K562 (cell line): ENCODE measurements around the gene TRIM31. TPM values are rescaled to one million over a fixed set of nuclear protein-coding genes. Genes with fewer than 3 reads are reported as not detected.

Source experiments
- AFF1 ChIP-seq, 2 experiments: fragments of 450-650 bp; IDR thresholded peaks; 2 replicates each; pipeline ENCODE4 v1.6.1; 2018; ENCODE audit warnings: mild to moderate bottlenecking in 2 of 2, low read depth in 1 of 2; ENCODE audit not compliant: partially characterized antibody in 2 of 2
- GTF2E2 ChIP-seq: fragments of 200-800 bp; sonication (Bioruptor generic); IDR thresholded peaks from 2 replicates; pipeline ENCODE4 v1.6.1; 2016; ENCODE audit warnings: missing genetic modification characterization, missing compliant biosample characterization
- KDM4B ChIP-seq, 2 experiments: fragments of 450-650 bp in 1 of 2; sonication (generic) in 1 of 2; IDR thresholded peaks; 2 replicates each; pipeline ENCODE4 v1.6.1; 2016 to 2017; ENCODE audit warnings: borderline replicate concordance in 2 of 2, antibody characterized with exemption in 1 of 2, low read depth in 1 of 2, mild to moderate bottlenecking in 1 of 2
- MTA1 ChIP-seq: fragments of 450-650 bp; IDR thresholded peaks from 2 replicates; pipeline ENCODE4 v1.6.1; 2017; ENCODE audit warnings: borderline replicate concordance
- ZZZ3 ChIP-seq: fragments of 450-650 bp; IDR thresholded peaks from 2 replicates; pipeline ENCODE4 v1.6.1; 2016; ENCODE audit warnings: antibody characterized with exemption, mild to moderate bottlenecking, moderate library complexity
- polyA plus RNA-seq, 8 experiments: library from polyadenylated mRNA; depleted of rRNA in 4 of 8; stranded (reverse) in 5 of 8; unstranded in 3 of 8; fragments of >200 nt; fragmentation: Nextera tagmentation in 2 of 8; fragmentation: Illumina TruSeq in 1 of 8; extraction: Ambion mirVana in 2 of 8; extraction: Trizol in 1 of 8; gene quantifications; 2 replicates each; pipeline versions ENCODE4 v1.2.1 to v1.2.3, GENCODE V29; 2011 to 2014; ENCODE audit warnings: inconsistent platforms in 1 of 8, missing spikeins in 1 of 8
- total RNA-seq, 7 experiments: library from RNA; depleted of rRNA in 6 of 7; stranded (reverse); fragments of >200 nt in 6 of 7; fragmentation: Illumina TruSeq in 2 of 7; extraction: Trizol in 2 of 7; gene quantifications; 2 replicates each; pipeline versions ENCODE4 v1.2.1 to v1.2.3, GENCODE V29; 2011 to 2021; ENCODE audit warnings: low replicate concordance in 1 of 7
- TF ChIP-seq, protein P1 (sequence below): IDR thresholded peaks from 3 replicates; pipeline ENCODE4 v1.6.1; 2011; ENCODE audit warnings: borderline replicate concordance, mild to moderate bottlenecking, moderate library complexity; ENCODE audit not compliant: insufficient read length; ENCODE audit errors: extremely low read depth
- TF ChIP-seq, protein P2 (sequence below): fragments of 200-600 bp; sonication (generic); IDR thresholded peaks from one replicate; pipeline ENCODE4 v1.6.1; 2012; ENCODE audit warnings: mild to moderate bottlenecking, low read depth, low read length, inconsistent platforms

Gene TRIM31
- total and polyA plus RNA-seq, 9 of the 15 experiments (the other 6 are each of a cell fraction or from before 2014, with no cell fraction given): not detected

DNA sequence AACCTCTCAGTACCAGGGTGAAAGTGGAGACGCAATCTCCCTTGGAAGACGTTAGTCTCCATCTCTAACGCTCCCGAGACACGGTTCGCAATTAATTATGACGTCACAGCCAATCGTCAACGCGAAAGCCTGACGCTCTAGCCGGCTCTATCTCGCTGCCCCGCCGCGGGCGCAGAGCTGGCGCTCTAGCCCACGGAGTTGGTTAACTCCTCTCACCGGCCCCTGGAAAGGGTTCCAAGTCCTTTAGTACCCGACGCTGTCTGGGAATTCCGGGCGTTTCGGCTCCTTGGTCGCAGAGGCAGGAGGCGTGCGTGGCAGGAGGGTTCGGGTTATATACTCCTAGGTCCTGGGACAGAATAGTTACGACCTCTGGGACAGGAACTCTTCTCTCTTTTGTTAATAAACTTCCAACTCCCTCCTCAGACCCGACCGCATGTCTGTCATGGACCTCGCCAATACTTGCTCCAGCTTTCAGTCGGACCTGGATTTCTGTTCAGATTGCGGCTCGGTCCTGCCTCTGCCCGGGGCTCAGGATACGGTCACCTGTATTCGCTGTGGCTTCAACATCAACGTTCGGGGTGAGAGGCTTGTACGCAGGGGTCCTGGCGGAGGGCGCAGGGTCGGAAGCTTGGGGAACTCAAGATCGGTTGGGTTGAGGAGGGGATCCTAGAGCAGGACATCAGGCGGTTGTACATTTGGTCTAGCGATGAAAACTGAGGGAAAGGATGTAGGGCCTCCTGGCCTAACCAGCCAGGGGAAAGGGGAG is 51.6 kb downstream of the TRIM31 start, which contains the start of gene POLR1H (continued):
- TF ChIP-seq, protein P1, sequence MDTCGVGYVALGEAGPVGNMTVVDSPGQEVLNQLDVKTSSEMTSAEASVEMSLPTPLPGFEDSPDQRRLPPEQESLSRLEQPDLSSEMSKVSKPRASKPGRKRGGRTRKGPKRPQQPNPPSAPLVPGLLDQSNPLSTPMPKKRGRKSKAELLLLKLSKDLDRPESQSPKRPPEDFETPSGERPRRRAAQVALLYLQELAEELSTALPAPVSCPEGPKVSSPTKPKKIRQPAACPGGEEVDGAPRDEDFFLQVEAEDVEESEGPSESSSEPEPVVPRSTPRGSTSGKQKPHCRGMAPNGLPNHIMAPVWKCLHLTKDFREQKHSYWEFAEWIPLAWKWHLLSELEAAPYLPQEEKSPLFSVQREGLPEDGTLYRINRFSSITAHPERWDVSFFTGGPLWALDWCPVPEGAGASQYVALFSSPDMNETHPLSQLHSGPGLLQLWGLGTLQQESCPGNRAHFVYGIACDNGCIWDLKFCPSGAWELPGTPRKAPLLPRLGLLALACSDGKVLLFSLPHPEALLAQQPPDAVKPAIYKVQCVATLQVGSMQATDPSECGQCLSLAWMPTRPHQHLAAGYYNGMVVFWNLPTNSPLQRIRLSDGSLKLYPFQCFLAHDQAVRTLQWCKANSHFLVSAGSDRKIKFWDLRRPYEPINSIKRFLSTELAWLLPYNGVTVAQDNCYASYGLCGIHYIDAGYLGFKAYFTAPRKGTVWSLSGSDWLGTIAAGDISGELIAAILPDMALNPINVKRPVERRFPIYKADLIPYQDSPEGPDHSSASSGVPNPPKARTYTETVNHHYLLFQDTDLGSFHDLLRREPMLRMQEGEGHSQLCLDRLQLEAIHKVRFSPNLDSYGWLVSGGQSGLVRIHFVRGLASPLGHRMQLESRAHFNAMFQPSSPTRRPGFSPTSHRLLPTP: no peak
- 0 out of 4 replicates have a peak, but pooled peaks of 1 of the 2 experiments have one; percentile 45 for TF ChIP-seq KDM4B (IDR thresholded peaks at IDR 0.05; ENCODE audit: borderline replicate concordance in 2 of 2, low read depth in 1 of 2)
- TF ChIP-seq GTF2E2: peak; percentile 98
- peak; percentile 98 for TF ChIP-seq MTA1
- TF ChIP-seq, protein P2, sequence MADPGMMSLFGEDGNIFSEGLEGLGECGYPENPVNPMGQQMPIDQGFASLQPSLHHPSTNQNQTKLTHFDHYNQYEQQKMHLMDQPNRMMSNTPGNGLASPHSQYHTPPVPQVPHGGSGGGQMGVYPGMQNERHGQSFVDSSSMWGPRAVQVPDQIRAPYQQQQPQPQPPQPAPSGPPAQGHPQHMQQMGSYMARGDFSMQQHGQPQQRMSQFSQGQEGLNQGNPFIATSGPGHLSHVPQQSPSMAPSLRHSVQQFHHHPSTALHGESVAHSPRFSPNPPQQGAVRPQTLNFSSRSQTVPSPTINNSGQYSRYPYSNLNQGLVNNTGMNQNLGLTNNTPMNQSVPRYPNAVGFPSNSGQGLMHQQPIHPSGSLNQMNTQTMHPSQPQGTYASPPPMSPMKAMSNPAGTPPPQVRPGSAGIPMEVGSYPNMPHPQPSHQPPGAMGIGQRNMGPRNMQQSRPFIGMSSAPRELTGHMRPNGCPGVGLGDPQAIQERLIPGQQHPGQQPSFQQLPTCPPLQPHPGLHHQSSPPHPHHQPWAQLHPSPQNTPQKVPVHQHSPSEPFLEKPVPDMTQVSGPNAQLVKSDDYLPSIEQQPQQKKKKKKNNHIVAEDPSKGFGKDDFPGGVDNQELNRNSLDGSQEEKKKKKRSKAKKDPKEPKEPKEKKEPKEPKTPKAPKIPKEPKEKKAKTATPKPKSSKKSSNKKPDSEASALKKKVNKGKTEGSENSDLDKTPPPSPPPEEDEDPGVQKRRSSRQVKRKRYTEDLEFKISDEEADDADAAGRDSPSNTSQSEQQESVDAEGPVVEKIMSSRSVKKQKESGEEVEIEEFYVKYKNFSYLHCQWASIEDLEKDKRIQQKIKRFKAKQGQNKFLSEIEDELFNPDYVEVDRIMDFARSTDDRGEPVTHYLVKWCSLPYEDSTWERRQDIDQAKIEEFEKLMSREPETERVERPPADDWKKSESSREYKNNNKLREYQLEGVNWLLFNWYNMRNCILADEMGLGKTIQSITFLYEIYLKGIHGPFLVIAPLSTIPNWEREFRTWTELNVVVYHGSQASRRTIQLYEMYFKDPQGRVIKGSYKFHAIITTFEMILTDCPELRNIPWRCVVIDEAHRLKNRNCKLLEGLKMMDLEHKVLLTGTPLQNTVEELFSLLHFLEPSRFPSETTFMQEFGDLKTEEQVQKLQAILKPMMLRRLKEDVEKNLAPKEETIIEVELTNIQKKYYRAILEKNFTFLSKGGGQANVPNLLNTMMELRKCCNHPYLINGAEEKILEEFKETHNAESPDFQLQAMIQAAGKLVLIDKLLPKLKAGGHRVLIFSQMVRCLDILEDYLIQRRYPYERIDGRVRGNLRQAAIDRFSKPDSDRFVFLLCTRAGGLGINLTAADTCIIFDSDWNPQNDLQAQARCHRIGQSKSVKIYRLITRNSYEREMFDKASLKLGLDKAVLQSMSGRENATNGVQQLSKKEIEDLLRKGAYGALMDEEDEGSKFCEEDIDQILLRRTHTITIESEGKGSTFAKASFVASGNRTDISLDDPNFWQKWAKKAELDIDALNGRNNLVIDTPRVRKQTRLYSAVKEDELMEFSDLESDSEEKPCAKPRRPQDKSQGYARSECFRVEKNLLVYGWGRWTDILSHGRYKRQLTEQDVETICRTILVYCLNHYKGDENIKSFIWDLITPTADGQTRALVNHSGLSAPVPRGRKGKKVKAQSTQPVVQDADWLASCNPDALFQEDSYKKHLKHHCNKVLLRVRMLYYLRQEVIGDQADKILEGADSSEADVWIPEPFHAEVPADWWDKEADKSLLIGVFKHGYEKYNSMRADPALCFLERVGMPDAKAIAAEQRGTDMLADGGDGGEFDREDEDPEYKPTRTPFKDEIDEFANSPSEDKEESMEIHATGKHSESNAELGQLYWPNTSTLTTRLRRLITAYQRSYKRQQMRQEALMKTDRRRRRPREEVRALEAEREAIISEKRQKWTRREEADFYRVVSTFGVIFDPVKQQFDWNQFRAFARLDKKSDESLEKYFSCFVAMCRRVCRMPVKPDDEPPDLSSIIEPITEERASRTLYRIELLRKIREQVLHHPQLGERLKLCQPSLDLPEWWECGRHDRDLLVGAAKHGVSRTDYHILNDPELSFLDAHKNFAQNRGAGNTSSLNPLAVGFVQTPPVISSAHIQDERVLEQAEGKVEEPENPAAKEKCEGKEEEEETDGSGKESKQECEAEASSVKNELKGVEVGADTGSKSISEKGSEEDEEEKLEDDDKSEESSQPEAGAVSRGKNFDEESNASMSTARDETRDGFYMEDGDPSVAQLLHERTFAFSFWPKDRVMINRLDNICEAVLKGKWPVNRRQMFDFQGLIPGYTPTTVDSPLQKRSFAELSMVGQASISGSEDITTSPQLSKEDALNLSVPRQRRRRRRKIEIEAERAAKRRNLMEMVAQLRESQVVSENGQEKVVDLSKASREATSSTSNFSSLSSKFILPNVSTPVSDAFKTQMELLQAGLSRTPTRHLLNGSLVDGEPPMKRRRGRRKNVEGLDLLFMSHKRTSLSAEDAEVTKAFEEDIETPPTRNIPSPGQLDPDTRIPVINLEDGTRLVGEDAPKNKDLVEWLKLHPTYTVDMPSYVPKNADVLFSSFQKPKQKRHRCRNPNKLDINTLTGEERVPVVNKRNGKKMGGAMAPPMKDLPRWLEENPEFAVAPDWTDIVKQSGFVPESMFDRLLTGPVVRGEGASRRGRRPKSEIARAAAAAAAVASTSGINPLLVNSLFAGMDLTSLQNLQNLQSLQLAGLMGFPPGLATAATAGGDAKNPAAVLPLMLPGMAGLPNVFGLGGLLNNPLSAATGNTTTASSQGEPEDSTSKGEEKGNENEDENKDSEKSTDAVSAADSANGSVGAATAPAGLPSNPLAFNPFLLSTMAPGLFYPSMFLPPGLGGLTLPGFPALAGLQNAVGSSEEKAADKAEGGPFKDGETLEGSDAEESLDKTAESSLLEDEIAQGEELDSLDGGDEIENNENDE: no peak
- peak in 1 of 2 experiments; percentile 92 for TF ChIP-seq AFF1 (IDR thresholded peaks at IDR 0.05; ENCODE audit: low read depth in 1 of 2, partially characterized antibody in 2 of 2)
- TF ChIP-seq ZZZ3: peak; percentile 90
